ENCODE results near the gene CBX6. TPM values are rescaled to one million over a fixed set of nuclear protein-coding genes. Genes with fewer than 3 reads are reported as not detected.

The CBX6 gene
- total and polyA plus RNA-seq, 2 of the 8 experiments (the other 6 are each of a cell fraction or from before 2014, with no cell fraction given) = 10.6 to 27.5 TPM

GRCh38 chr22:38846412-38846811 is 25.6 kb downstream of the CBX6 start (continued):
- TF ChIP-seq CTCF (IDR thresholded peaks at IDR 0.05; ENCODE audit: control extremely low read depth in 1 of 3, insufficient read depth in 1 of 3, low read depth in 1 of 3, low read length in 3 of 3) = no peak
- no peak for TF ChIP-seq USF2 (IDR thresholded peaks at IDR 0.05; ENCODE audit: low read length)
- no peak for TF ChIP-seq CBX5 (IDR thresholded peaks at IDR 0.05; ENCODE audit: low read depth, low read length)
- TF ChIP-seq SIX5 (IDR thresholded peaks at IDR 0.05; ENCODE audit: low read depth, low read length) = no peak
- no peak for TF ChIP-seq KDM1A (IDR thresholded peaks at IDR 0.05; ENCODE audit: borderline replicate concordance, low read length)
